Osteocyte (in vitro differentiated cells): ENCODE results near the gene ERVV-1. TPM values are rescaled to one million over a fixed set of nuclear protein-coding genes. Genes with fewer than 3 reads are reported as not detected.
"Not testable (repeated sequence)": the region's sequence is repeated elsewhere in the genome, so short reads cannot be mapped to it uniquely, and the experiment has no call there.

Experiments used
- DNase-seq: peaks from one replicate; pipeline ENCODE4 v3.0.0; 2021; ENCODE audit warnings: mixed read lengths; ENCODE audit not compliant: unreplicated experiment; ENCODE audit errors: extremely low spot score
- H3K27ac Mint-ChIP-seq: one replicate; pipeline ENCODE4 v1.8.0; 2021; ENCODE audit warnings: mild to moderate bottlenecking, mixed read lengths; ENCODE audit not compliant: unreplicated experiment
- H3K27me3 Mint-ChIP-seq: one replicate; pipeline ENCODE4 v1.8.0; 2021; ENCODE audit warnings: mixed read lengths; ENCODE audit not compliant: unreplicated experiment
- H3K36me3 Mint-ChIP-seq: one replicate; pipeline ENCODE4 v1.8.0; 2021; ENCODE audit warnings: mixed read lengths; ENCODE audit not compliant: unreplicated experiment
- H3K4me1 Mint-ChIP-seq: one replicate; pipeline ENCODE4 v1.8.0; 2021; ENCODE audit warnings: mixed read lengths; ENCODE audit not compliant: unreplicated experiment
- H3K4me3 Mint-ChIP-seq: one replicate; pipeline ENCODE4 v1.8.0; 2021; ENCODE audit warnings: mild to moderate bottlenecking, moderate library complexity, mixed read lengths; ENCODE audit not compliant: unreplicated experiment
- H3K9me3 Mint-ChIP-seq: one replicate; pipeline ENCODE4 v1.8.0; 2021; ENCODE audit warnings: mixed read lengths; ENCODE audit not compliant: unreplicated experiment
- long read RNA-seq: library from polyadenylated mRNA; unstranded; transcript quantifications from one replicate; pipeline ENCODE4 v2.0.0, GENCODE V29; 2021
- total RNA-seq: library from RNA; stranded (reverse); gene quantifications from 2 replicates; pipeline ENCODE4 v1.2.1, GENCODE V29; 2021
- TF ChIP-seq, protein P1 (sequence below): fragments of 200-600 bp; sonication (generic); IDR thresholded peaks from 2 replicates; pipeline ENCODE4 v1.5.0; 2021; ENCODE audit warnings: antibody characterized with exemption, mild to moderate bottlenecking, moderate library complexity

Gene ERVV-1, protein sequence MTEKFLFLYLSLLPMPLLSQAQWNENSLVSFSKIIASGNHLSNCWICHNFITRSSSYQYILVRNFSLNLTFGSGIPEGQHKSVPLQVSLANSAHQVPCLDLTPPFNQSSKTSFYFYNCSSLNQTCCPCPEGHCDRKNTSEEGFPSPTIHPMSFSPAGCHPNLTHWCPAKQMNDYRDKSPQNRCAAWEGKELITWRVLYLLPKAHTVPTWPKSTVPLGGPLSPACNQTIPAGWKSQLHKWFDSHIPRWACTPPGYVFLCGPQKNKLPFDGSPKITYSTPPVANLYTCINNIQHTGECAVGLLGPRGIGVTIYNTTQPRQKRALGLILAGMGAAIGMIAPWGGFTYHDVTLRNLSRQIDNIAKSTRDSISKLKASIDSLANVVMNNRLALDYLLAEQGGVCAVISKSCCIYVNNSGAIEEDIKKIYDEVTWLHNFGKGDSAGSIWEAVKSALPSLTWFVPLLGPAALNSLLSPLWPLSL
- not detected in 2 replicates for total RNA-seq
- long read RNA-seq = 0 reads

DNA sequence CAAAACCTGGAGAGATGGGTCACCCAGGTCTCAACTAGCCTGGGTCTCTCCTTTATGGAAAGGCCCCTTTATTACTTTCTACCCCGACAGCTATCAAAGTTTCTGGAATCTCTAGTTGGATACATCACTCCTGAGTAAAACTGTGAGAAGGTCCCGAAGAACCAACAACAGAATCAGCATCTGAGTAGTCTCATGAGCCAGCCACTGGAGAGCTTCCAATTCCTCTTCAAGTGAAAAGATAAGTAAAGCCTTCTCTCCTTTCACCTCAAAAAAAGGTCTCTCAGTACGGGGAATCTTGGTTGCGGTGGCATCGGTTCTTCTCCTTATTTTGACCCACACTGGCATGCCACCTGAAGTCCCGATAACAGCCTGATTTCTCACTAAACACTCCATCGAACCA, at the start of gene ERVV-1:
ERVV-1 (plus strand) TSS at position 301 of the 400 bp plus-strand sequence. CDS start 170 bp downstream, outside the sequence.
- H3K27ac Mint-ChIP-seq = no peak within 1 kb of the TSS
- no peak for DNase-seq
- no peaks in the 10 kb centered on the region for H3K27me3 Mint-ChIP-seq
- H3K4me3 Mint-ChIP-seq = no peak within 1 kb of the TSS
- TF ChIP-seq, protein P1, sequence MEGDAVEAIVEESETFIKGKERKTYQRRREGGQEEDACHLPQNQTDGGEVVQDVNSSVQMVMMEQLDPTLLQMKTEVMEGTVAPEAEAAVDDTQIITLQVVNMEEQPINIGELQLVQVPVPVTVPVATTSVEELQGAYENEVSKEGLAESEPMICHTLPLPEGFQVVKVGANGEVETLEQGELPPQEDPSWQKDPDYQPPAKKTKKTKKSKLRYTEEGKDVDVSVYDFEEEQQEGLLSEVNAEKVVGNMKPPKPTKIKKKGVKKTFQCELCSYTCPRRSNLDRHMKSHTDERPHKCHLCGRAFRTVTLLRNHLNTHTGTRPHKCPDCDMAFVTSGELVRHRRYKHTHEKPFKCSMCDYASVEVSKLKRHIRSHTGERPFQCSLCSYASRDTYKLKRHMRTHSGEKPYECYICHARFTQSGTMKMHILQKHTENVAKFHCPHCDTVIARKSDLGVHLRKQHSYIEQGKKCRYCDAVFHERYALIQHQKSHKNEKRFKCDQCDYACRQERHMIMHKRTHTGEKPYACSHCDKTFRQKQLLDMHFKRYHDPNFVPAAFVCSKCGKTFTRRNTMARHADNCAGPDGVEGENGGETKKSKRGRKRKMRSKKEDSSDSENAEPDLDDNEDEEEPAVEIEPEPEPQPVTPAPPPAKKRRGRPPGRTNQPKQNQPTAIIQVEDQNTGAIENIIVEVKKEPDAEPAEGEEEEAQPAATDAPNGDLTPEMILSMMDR = no peak
- peaks cover 30% of the 10 kb centered on the region for H3K9me3 Mint-ChIP-seq
- no peaks in the 10 kb centered on the region for H3K36me3 Mint-ChIP-seq
- H3K4me1 Mint-ChIP-seq = no peaks in the 10 kb centered on the region

DNA sequence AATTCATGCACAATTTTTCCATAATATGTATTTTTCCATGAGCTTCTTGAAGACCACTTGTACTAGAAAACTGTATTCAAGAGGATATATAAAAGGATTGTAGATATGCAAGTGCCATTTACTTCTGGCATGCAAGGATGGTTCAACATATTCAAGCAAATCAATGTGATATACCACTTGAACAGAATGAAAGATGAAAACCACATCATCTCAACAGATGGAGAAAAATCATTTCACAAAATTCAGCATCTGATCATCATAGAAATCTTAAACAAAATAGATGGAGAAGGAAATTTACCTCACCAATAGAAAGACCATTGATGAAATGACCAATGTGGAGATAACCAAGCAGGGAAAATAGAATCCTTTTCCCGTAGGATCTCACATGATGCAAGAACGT, 45.9 kb upstream of the ERVV-1 start:
- TF ChIP-seq, protein P1 = no peak
- Mint-ChIP-seq H3K9me3 (peaks cover 33% of the 10 kb centered on the region), H3K4me1 (peaks cover 12% of the 10 kb centered on the region), H3K27me3 (no peaks in the 10 kb centered on the region), H3K36me3 (peaks cover 37% of the 10 kb centered on the region), H3K4me3 (no peak overlapping the region), H3K27ac (no peak overlapping the region)
- DNase-seq = no peak

DNA sequence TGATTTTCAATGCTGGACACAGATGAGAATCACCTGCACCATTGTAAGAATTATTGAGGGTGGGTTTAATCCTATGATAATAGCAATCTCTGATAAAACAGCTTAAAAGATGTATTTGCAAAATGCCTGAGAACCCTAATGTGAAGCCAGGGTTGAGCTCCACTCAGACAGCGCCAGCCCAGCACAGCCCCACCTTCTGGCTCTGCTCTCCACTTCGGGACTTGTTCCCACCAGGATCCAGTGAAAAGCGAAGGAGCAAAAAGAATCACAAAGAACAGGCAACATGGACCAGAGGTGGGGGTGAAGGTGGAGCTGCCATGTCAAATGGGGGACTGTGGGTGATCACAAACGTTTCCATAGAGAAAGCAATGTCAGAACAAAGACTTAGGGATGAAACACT, 32.4 kb upstream of the ERVV-1 start:
- Mint-ChIP-seq H3K4me1 (no peaks in the 10 kb centered on the region), H3K36me3 (peaks cover 23% of the 10 kb centered on the region), H3K4me3 (no peak overlapping the region), H3K27me3 (no peaks in the 10 kb centered on the region), H3K27ac (no peak overlapping the region), H3K9me3 (peaks cover 9% of the 10 kb centered on the region)
- DNase-seq = no peak
- TF ChIP-seq, protein P1 = no peak

DNA sequence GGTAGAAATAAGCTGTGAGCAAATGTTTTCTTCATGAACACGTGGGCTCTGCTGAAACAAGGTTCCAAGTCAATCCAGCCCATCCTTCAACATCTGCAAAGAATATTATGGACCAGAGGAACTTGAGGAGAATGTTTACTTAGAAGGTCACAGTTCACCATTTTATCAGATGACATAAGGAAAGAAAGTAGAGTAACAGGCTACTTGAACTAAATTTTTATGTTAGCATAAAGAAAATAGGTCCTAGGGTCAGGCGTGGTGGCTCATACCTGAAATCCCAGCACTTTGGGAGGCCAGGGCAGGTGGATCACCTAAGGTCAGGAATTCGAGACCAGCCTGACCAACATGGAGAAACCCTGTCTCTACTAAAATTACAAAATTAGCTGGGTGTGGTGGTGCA, 30.6 kb upstream of the ERVV-1 start:
- DNase-seq, H3K4me1 Mint-ChIP-seq, H3K27me3 Mint-ChIP-seq, H3K4me3 Mint-ChIP-seq, H3K27ac Mint-ChIP-seq: not testable (repeated sequence)
- Mint-ChIP-seq H3K9me3 (peaks cover 16% of the 10 kb centered on the region), H3K36me3 (peaks cover 39% of the 10 kb centered on the region)

DNA sequence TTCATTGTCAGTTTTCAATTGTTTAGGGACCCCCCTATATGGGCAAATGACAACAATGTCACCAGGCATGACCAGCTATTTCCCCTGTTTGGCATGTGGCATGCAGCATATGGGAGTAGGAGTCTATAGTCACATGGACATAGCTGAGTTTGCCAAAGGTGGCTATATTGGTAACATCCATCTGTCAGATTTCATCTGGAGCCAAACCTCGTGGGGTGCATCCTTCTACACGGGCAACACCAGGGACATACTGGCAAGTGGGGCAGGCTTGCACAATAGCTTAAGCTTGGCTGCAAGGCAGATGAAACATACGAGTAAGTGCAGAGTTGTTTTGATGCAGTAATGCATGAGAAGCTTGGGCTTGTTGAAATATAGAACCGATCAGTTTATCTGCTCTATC, 26.5 kb upstream of the ERVV-1 start:
- peaks cover 16% of the 10 kb centered on the region for H3K9me3 Mint-ChIP-seq
- H3K36me3 Mint-ChIP-seq = peaks cover 50% of the 10 kb centered on the region
- H3K4me3 Mint-ChIP-seq = no peak overlapping the region
- no peaks in the 10 kb centered on the region for H3K27me3 Mint-ChIP-seq
- no peak for DNase-seq
- H3K27ac Mint-ChIP-seq = no peak overlapping the region
- TF ChIP-seq, protein P1 = no peak
- H3K4me1 Mint-ChIP-seq = peaks cover 14% of the 10 kb centered on the region
